NCI-H2196 (cell line): ENCODE data around the gene UBE2O.

Source experiments
- DNase-seq: peaks from one replicate; lab custom pipeline; 2025; ENCODE audit not compliant: unreplicated experiment; lab: John Stamatoyannopoulos, UW

UBE2O gene

DNA sequence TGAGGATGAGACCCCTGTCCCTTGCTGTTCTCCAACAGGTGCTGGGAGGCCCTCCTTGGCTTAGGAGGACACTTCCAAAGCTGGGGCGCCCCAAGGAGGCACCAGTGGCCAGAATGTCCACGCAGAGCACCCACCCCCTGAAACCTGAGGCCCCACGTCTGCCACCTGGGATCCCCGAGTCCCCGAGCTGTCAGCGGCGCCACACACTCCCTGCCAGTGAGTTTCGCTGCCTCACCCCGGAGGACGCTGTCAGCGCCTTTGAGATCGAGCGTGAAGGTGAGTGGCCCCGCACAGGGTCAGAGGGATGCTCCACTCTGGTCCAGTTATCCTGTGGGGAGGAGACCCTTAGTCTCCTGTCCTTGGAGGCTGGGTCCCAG, 15.7 kb upstream of the UBE2O start:
- DNase-seq: no peak

DNA sequence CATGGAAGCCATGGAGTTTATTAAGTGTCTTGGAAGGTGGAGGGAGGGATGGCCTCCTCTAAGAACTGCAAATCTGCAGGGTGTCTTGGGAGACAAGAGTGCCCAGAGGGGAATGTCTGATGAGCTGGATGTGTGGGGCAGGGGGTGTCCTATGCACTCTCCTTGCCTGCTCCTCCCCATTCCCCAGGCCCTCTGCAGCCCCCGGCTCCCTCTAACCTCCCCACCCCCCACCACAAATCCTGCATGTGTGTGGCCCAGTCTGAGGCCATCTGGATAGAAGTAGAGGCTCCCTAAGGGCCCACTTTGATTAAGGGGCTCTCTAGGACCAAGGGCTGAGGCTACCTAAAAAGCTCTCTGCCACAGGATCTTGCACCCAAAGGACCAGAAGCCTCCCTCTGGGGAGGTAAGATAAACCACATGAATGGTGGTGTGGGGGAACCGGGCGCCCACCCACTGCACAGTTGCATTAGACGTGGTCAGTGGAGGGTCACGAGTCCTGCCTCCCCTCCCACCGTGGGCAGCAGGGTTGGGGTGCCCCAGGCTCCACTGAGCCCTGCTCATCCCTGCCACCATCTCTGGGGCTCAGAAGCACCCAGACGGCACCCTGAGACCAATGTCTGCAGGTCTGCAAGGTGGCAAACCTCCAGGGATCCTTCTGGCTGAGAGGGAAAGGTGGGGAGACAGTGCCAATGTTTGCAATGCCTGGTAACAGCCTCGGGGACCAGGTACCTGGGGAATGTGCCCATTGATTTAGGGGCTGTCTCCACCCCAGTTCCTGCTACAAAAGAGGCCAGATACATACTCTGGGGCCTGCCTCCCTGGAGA, 15.1 kb upstream of the UBE2O start:
- DNase-seq: no peak

DNA sequence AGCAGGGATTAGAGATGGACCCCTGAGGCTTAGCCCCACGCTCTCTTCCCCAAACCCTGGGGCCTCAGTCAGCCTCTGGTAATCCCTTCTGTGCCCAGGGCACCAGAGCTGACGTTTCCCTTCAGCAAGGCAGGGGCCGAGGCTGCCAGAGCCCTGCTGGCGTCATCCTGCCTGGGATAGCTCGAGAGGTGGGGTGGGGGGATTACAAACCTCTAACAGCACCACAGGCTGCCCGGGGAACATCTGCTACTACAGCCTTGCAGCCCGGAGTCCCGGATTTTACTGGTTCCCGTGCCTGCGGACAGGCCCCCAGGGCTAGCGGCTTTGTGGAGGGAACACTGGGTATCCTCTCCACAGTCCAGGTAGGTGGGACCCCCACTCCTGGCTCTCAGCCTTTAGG, 14.4 kb upstream of the UBE2O start, which contains the start of gene AANAT:
Gene AANAT (plus strand): TSS at position 238 of the 400 bp plus-strand sequence. CDS start 1,144 bp downstream, outside the sequence.
- DNase-seq: no peak

DNA sequence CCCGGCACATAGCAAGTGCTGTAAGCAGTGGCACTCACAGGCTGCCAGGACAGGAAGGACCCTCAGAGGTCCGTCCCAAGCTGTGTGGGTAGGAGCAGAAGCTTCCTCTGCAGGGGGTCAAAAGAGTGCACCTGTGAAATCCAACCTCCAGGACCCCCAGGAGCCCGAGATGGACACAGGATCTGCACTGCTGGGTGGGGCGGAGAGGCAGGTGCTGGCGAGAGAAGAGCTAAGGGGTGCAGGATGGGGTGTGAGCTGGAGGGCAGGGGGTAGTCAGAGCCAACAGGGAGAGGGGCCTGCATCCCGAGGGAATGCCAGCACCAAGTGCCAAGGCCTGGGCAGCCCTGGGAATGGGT, 13.8 kb upstream of the UBE2O start:
- no peak for DNase-seq

DNA sequence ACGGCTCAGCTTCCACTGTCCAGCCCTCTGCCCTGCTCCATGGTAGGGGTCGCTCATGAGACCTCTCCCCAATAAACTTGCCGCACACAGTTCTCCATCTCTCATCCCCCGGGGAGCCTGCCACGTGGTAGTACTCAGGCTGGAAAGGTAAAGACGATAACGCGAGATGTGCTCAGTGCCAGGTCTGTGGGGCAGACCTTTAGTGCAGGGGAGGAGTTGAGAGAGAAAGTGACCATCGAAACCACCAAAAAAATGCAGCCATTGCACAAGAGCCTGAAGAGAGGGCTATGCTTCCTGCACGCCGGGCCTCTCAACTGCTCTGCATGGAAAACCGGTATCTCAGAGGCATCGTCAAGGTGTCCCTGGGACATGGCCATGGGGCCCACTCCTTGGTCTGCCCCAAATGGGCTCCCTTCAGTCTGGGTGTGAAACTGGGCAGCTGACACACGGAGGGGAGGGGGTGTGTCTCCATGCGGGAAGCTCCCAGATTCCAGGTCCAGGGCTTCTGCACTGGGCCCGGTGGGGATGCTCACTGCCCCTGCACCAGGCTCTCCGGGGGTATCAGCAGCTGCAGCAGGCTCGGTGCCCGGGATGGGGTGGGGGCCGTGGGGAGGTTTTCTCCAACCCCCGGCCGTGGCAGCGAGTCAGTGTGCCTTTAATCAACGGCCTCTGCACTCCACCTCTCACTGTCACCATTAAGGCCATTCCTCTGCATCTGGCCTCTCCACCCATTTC, 9.8 kb upstream of the UBE2O start:
- no peak for DNase-seq

DNA sequence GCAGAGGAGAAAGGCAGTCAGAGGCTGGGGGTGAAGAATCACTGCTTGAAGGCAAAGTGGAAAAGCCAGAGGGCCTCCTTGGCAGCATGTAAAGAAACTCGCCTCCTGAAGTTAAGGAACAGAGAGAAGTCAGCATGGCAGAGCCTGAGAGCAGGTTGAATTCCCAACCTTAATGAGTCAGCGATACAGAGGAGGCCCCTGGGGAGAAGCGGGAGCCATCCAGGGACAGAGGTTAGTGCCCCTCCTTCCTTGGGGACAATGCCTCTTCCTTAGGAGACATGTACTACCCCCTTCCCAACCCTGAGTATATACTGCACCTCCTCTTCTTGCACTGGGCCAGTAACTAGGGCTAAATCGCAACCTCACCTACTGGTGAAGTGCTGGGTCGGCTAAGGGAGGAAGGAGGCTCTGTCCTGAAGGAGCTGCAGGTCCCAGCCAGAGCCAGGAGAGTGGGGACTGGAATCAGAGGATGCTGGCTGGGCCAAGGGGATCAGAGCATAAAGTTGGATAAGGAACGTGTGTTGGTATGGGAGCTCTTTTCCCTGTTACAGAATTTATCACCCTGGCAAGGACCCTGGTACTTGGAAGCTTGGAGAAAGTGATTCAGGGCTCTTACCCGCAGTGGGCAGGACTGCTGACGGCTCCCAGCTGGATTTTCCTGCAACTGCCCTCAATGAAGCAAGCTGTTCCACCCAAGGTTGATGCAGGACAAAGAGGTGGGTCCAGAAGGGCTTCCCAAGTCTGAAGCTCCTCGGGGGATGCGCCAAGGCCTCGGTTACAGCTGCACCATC, 9.0 kb upstream of the UBE2O start:
- DNase-seq: no peak

DNA sequence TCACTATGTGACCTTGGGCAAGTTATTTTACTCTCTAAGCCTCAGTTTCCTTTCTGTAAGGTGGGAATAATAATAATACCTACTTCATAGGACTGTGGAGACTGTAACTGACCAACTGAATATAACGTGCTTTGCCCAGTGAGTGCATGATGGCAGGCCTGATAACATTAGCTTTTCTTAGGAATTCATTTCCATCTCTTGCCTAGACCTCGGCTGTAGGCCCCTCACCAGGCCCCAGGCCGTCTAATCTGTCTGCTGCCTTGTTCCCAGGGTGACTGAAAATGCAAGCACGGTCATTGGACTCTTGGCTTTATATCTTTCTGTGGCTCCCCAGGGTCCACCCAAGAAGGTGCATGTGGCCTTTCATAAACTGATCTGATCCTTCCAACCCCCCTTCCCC, 6.7 kb upstream of the UBE2O start:
- no peak for DNase-seq

DNA sequence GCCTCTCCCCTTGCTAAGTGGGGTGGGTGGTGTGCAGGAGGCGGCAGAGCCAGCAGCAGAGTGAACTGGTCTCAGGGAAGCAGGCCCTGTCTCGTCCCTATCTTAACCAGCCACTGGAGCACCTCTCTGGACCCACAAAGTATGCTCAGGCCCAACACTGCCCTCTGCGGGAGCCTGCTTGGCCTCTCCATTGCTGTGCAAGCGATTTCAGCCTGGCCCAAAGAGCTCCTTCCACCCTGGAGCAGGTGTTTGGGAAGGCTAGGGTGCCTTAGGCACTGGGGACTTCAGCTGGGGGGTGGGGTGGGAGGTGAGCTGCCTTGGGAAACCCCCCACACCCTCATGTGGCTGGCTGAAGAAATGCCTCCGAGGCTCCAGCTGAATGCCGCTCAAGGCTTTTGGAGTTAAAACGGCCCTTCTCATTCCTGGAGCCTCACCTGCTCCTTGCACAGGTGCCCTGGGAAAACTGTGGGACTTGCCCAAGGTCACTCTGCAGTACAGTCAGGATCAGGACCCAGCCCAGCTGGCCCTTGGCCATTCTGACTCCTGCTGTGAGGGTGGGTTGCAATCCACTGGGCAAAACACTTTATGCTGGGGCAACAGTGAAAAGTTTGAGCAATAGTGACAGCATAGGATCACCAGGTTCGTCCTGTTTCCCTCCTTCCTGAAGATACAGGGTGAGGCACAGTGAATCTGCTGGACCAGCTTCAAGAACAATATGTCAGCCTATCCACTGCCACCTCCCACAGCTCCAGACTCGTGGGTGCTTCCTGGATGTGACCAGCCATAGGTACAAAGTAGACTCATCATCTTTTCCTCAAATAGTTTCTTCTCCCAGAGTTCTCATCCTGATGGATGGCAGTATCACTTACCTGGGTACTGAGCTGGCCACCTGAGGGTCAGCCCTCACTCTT, 5.9 kb upstream of the UBE2O start:
- peak; percentile 69 for DNase-seq

DNA sequence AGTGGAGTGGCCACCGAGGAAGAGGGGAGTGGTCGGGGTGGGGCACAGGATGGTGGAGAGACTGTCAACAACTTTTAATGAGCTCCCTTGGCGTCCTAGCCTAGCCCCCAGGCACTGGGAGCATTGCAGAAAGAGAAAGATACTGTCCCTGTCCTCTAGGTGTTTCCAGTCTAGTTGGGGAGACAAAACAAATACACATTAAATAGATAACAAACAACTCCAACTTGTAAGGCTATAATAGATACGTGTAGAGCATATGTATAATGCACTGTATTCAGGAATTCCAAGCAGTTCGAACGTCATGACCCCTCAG, 435 bp upstream of the UBE2O start:
- no peak for DNase-seq

DNA sequence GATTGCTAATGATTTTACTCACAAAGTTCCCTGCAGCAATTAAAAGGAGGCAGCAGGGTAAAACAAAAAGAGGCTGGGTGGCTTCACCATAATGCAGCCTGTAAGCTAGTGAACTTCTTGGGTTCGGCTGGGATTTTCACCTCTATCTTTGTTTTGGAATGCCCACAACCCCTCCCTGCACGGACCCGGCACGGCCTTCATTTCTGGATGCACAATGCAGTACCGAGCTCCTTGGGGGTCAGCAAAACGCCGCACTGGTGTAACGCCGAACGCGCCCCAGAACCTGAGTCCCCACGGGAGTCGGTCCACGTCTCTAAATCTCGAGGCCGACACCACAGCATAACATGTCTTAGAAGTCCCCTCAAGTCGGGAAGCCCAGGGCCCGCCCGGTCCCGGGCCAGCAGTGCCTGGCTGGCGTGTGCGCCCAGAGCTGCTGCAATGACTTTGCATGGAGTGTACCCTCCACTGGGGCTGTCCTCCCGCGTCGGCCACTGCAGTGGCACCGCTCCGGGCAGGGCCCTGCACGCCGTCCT, 759 bp downstream of the UBE2O start:
- no peak for DNase-seq

DNA sequence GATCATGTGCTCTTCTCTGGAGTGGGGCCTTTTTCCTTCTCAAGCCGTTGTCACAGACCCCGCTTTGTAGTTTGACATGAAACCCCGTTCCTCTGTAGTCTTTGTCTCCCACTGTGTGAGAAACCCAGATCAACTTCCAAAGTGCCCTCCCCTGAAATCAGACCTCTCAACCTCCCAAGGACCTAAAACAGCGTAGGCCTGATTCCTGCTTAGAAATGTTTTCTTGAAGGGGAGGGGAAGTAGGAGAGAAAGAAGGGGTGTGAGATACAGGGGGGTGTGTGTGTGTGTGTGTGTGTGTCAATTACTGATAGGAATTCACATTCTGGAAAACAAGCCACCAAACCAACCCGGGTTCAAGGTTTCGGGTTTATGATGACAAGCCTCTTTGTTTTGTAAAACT, 1.4 kb downstream of the UBE2O start:
- DNase-seq: no peak

DNA sequence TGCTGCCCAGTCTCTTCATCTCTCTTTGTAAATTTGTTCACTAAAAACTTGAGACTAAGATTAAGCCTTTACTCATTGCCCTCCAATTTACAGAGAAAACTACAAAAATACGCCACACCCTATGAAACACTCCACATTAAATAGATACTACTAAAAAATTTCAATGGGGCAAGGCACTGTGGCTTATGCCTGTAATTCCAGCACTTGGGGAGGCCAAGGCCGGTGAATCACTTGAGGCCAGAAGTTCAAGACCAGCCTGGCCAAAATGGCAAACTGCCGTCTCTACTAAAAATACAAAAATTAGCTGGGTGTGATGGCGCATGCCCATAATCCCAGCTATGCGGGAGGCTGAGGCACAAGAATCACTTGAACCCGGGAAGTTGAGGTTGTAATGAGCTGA, 3.8 kb downstream of the UBE2O start:
- DNase-seq: no peak

DNA sequence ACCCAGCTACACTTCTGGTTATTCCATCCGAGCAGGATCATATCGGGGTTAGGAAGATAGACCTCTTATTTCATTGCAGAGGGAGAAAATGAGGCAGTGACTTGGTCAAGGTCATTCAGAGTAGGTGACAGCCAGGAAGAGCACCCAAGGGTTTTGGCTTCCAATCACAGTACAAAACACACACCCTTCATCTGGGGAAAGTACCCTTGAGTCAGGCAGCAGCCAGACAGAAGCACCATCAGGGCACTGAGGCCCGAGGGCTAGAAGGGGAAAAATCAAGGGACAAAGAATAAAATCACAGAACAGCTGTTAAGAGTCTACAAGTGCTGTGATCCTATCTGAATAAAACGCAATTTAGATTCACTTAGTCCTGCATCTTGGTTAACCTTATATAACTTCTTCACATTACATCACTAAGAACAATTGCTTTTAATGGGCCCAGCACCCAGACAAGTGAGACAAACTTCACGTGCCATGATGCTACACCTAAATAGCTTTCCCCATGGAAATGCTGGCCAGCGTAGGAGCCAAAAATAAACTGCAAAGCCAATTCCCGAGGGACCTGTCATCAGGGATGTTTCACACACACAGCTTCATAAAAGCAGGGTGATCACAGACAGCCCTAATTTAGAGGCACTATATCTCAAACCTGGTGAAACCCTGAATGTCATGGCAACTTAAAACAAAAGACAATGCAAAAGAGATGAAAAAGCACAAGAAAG, 4.9 kb downstream of the UBE2O start:
- DNase-seq: no peak

DNA sequence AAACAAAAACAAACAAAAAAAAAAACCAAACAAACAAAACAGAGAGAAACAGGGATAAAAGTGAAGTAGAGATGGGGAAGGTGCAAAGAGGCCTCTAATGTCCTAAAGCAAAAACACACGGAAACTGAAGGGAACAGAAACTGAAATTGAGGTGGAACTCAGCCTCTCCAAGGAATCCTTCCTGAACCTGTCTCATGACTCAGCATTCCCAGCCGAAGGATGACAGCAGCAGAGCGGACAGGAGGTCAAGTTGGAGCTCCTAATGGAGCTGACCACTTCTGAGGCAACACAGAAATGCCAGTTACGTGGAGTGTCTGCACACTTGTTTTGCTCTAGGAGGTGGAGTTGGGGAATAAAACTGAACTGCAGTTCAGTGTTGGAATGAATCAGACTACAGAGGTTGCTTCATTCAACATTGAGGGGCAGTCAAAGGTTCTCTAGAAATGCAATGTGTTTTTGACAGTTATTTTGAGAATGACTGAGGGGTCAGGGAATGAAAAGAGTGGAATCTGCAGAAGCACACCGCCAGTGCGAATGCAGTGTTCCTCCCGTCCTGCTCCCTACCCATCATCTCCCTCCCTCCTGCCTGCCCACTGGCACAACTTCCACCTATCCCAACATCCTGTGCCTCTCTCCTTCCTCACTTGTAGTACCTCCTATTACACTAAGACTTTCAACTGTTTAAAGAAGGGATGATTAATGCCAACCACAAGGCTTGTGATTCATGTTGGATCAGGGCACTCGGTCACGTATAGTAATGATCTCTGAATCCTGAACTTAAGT, 6.3 kb downstream of the UBE2O start:
- peak; percentile 20 for DNase-seq

DNA sequence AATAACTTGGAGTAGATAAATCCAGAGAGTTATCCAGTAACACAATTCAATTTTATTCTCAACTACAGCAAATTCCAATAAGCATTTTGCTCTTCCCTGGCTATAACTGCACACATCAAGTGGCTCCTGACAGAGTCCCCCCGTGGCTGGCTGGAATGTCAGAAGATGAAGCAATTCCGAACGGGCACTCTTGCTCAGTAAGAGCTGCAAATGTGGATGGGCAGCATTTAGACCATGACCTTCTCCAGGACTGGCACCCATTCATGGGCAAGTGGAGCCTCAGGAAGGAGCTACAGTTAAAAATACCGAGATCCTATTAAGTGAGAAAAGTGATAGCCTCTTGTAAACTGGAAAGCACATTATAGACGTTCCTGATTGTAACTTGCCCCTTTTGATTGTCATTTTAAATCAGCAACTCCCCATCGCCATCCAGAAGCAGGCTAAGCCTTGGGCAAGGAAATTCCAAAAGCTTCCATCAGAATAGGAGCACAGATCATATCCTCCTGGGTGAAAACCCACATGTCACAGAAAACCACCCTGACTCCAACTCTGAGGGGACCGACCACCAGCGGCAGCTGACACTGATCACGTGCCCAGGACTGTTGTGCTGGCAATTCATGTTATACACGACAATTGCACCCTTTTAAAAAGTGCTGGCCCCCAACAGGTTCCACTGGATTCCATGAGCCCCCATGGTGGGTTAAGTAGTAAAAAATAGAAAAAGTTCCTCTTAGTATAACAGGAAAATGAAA, 7.1 kb downstream of the UBE2O start:
- DNase-seq: no peak

DNA sequence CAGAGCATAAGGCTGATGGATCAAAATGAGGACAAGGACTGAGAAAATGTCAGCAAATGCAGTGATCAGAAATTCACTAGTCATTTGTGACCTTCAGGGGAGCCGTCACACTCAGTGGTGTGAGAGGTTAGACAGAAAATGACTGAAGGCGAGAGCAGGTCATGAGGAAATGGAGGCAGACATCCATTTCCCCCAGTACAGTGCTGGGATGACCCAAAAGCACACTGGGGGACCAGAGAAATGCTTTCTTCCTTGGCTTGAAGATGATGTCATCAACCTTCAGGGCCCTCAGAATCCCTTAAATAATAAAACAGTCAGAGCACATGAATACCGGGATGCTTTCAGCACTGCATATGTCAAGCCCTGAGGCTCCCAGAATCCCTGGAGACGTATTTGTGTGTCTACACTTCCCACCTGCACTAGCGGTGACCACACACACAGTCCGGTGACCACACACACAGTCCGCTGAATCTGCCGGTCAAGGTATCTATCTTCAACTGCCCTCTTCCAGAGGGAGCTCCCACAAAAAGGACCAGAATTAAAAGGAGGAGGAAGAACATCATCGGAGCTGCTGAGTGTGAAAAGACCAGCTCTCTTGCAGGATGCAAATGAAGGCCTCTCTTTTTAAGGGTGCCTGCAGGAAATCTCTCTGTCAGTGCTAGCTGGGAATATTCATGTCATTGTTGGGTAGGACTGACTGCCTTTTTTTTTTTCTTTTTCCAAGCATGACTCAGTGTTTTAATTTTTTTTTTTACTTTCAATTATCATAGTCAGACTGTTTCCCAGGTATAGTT, 8.2 kb downstream of the UBE2O start:
- no peak for DNase-seq
